NOMO-1 treated with DMSO at 0.1 percent for 48 hours (cell line): ENCODE measurements around the gene OR2A2.
"Not testable (repeated sequence)": the region's sequence is repeated elsewhere in the genome, so short reads cannot be mapped to it uniquely, and the experiment has no call there.

Experiments used
- DNase-seq: peaks from one replicate; lab custom pipeline; 2025; ENCODE audit not compliant: unreplicated experiment; lab: John Stamatoyannopoulos, UW

Gene OR2A2, protein sequence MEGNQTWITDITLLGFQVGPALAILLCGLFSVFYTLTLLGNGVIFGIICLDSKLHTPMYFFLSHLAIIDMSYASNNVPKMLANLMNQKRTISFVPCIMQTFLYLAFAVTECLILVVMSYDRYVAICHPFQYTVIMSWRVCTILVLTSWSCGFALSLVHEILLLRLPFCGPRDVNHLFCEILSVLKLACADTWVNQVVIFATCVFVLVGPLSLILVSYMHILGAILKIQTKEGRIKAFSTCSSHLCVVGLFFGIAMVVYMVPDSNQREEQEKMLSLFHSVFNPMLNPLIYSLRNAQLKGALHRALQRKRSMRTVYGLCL

DNA sequence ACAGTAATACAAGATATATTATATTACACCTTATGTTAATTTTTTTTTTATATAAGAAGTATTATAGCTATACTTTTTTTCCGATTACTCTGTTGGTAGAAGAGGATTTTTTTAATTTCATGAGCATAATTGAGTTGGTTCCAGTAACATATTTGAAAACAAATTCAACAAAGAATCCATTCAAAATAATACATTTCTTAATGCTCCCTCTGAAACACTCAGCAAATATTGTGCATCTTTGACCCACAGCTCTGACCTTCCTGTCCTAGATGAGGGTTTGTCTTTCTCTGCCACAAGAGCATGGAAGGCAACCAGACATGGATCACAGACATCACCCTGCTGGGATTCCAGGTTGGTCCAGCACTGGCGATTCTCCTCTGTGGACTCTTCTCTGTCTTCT is at the start of gene OR2A2:
OR2A2 (plus strand) TSS at position 301 of the 400 bp plus-strand sequence; CDS start at position 301, 0 bp downstream.
- DNase-seq: no peak

DNA sequence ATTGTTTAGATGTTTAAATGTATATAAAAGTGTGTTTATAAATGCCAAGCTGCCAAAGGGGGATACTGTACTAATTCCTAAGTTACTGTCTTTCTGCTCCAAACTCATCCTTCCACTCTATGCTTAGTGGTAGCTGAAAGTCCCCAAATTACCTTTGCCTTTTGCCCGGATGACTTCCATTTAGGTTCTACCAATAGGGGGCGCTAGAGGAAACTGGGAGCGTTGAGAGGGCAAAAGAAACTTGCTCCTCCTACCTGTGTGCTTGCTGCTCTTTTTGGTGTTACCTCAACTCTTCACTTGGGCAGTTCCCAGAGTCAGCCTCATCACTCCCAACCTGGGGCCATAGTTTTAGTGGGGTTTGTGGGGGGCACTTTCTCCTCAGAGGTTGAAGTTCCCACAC is 45.7 kb upstream of the OR2A2 start:
- DNase-seq: no peak

DNA sequence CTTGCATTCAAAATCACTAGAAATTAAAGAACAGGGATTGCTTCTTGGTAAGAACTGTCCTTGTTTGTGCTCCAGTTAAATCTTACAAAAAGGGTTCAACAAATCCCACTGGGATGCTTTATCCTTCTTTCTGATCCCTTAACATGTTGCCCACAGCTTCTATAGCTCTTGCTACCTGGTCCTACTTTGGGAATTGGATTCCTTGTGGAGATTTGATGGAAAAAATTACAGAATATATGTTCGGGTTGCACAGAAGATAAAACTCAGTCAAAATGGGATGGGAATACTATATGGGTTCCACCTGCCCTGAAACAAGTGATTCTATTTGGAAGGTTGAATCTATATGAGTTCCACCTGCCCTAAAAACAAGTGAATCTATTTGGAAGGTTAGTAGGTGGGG is 39.9 kb upstream of the OR2A2 start, which contains the start of gene OR2A25:
OR2A25 (plus strand) TSS at position 301 of the 400 bp plus-strand sequence. CDS start 4,409 bp downstream, outside the sequence.
- no peak for DNase-seq

DNA sequence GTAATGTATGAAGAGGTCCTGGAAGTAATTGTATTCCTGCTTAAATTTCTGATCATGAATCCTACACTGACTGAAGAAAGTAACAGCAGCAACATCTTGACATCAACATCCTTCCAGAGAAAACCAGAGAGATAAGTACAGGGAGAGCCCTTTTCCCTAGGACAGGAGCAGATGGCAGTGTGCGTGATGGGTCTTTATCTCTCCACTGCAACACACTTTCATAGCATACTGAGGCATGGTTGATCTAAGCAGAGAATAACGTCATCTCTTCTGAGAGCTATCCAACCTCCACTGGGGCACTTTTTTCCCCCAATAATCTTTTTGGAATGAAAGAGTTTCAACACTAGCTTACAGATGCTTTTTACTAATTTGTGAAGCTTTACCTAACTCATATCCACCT is 39.4 kb upstream of the OR2A2 start:
- no peak for DNase-seq

DNA sequence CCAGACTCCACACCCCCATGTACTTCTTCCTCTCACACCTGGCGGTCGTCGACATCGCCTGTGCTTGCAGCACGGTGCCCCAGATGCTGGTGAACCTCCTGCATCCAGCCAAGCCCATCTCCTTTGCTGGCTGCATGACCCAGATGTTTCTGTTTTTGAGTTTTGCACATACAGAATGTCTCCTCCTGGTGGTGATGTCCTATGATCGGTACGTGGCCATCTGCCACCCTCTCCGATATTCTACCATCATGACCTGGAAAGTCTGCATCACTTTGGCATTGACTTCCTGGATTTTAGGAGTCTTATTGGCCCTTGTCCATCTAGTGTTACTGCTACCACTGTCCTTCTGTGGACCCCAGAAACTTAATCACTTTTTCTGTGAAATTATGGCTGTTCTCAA is 35.0 kb upstream of the OR2A2 start:
- DNase-seq: no peak

DNA sequence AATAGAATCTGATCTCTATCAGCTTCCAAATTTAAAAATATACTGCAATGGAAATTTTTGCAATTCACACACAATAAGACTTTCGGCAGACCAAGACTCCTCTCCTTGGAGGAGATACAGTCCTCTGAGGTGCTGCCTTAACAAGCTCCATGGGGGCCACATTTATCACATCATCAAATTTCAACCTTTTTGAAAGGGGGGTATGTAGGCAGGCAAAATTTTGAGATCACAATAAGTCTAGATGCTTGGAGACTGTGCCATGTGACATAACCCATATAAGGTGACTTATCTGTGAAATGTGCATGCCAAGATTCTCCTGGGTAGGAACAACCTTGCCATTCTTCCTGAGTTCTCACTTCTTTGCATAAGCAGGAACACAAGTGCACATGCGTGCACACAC is 23.4 kb upstream of the OR2A2 start, which contains the start of gene OR2A12:
OR2A12 (plus strand) TSS at position 301 of the 400 bp plus-strand sequence. CDS start 8,830 bp downstream, outside the sequence.
- no peak for DNase-seq

DNA sequence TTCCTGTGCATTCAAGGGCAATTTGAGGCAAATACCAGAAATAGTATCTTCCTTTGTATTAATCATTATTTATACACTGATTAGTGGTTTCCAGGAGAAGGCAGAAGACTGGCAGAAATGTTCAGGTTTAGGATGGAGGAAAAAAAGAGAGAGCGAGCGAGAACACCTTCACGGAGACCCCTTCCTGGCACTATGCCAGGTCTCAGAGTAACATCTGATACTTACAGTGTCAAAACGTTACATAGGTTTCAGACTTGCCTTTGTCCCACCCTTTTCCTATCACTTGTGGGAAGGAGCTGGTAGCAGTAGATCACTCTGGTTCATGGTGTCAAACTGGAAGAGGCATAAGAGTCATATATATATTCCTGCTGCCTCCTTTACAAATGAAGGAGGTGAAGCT is 22.7 kb upstream of the OR2A2 start:
- no peak for DNase-seq

DNA sequence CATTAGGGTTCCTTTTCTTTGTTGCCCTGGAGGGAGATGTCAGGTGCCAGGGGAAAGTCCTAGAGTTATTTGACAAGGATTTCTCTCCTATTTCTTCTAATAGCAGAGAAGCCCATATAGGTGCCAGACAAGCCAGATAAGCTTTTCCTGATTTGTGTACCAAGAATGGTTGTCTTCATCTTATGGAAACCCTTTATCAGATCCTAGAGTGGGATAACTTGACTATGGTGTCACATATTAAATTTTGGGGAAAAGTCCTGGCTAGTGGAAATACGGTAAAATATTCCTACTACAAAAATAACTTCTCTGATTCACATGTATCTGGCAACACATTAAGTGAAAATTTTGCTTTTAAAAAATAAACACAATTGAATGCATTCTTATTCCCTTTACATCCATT is 22.2 kb upstream of the OR2A2 start:
- no peak for DNase-seq

DNA sequence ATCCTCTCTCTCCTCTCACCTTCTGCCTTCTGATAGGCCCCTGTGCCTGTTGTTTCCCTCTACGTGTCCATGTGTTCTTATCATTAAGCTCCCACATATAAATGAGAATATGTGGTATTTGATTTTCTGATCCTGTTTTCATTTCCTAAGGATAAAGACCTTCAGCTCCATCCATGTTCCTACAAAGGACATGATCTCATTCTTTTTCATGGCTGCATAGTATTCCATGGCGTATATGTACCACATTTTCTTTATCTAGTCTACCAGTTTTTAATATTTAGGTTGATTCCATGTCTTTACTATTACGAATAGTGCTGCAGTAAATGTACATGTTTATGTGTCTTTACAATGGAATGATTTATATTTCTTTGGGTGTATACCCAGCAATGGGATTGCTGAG is 18.7 kb upstream of the OR2A2 start:
- DNase-seq: no peak

DNA sequence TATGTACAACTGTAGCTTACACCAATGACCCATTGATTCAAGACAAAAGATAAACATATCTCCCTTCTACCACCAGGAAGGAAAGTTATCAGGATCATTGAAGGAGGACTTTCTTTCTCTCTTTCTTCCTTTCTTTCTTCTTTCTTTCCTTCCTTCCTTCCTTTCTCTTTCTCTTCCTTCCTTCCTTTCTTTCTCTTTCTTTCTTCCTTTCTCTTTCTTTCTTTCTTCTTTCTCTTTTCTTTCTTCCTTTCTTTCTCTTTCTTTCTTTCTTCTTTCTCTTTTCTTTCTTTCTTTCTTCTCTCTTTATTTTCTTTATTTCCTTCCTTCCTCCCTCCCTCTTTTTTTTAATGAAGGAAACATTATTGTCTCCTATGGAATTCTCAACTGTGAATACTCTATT is 10.6 kb upstream of the OR2A2 start:
- DNase-seq: no peak

DNA sequence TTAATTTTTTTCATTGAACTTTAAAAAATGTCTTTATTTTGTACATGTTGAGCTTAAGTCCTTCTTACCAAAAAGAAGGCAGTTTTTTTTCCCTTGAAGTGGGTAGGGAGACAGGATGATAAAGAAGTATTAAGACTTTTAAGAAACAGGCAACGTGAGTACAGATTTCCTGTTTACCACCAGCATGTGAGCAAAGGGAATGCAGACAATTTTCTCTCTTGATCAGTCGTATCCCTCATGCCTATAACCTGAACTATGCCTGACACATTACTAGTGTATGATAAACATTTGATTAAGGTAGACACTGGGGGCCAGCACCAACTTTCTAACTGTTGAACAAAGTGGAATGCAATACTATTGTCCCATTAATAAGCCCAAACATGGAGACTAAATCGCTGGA is 8.8 kb upstream of the OR2A2 start:
- DNase-seq: no peak

DNA sequence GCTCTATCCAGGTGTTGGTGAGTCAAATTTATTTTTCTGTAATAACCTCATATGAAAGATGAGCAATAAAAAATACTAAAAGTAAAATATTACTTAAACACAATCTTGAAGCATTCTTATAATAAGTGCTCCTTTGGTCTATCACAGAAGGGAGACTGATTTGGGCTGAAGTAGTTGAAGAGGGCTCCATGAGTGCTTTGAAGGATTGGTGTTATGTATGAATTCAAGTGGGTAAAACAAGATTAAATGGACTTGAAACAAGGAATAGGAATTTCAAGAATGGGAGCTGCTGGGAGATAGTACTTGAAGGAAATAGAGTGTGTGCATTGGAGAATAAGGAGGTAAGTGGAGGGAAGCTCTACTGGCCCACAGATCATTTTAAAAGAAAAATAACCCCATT is 7.3 kb upstream of the OR2A2 start:
- no peak for DNase-seq

DNA sequence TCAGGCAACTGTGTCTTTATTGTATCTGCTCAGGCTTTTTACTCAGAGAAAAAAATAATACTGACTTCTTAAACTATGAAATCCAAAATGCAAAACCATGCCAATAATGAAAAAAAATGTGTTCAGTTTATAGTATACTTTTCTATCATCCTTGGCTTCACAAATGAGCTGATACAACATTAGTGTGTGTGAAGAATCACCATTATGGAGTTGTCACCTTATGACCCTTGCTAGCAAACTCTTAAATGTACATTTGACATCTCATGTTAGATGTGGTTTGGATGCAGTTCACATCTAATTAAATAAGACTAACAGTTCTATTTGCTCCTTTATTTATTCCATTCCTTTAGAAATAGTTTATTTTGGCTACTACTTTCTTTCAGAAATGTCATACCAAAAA is 4.2 kb upstream of the OR2A2 start:
- DNase-seq: no peak

DNA sequence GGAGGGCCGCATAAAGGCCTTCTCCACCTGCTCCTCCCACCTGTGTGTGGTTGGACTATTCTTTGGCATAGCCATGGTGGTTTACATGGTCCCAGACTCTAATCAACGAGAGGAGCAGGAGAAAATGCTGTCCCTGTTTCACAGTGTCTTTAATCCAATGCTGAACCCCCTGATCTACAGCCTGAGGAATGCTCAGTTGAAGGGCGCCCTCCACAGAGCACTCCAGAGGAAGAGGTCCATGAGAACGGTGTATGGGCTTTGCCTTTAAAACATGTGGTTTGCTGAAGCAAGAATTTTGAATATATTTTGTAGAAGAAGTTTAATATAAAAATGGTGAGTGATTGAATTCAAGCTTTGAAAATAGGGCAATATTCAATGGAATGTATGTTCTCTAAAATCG is 889 bp downstream of the OR2A2 start:
- DNase-seq: no peak

DNA sequence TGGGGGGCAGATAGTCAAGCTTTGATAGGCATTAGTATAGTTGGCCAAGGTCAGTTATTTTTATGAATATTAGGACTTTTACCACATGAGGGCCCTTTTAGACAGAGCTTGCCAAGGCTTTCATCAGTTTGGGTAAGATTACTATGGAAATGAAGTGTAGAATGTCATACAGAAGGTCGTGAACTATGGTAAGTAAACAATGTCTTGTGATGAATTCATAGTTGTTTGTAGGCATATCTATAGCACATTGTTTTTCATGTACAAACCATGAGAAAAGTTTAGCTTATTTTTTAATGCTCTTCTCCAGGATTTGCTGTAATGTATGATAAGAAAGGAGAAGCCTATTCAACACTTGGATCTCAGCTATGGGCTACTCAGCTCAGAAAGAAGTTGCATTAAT is 4.3 kb downstream of the OR2A2 start:
- DNase-seq: no peak

DNA sequence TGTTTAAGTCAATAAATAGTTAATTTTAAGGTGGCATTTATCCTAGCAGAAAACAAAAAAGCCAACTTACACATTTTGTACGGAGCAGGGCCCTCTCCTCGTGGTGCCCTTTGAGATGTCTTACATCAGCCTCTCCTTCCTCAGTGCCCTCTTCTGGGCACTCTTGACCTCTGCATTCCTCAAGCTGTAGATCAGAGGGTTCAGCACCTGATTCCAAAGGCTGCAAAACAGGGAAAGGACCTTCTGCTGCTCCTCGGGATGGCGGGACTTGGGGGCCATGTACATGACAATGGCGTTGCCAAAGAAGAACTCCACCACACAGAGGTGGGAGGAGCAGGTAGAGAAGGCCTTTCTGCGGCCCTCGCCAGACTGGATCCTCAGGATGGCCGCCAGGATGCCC is 9.0 kb downstream of the OR2A2 start:
- DNase-seq: no peak

DNA sequence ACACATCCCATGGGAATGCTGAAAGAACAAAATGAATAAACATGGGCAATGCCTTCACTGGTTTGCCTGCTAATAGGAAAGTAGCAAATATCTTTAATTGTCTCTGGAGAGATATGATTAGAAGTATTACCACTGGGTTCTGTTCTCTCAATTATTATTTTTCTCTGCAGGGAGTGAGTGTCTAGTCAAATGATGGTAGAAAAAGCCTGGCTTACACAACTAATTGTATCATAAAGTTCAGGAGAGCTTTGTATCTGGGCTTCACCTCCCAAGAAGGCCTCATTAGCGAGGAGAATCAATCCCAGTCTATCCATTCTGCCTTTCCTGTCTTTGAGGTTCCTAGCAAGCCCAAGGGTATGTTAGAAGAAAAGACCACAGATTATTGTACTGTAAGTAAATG is 13.5 kb downstream of the OR2A2 start, which contains the start of gene OR2A14:
OR2A14 (plus strand) TSS at position 301 of the 400 bp plus-strand sequence. CDS start 5,937 bp downstream, outside the sequence.
- DNase-seq: no peak

DNA sequence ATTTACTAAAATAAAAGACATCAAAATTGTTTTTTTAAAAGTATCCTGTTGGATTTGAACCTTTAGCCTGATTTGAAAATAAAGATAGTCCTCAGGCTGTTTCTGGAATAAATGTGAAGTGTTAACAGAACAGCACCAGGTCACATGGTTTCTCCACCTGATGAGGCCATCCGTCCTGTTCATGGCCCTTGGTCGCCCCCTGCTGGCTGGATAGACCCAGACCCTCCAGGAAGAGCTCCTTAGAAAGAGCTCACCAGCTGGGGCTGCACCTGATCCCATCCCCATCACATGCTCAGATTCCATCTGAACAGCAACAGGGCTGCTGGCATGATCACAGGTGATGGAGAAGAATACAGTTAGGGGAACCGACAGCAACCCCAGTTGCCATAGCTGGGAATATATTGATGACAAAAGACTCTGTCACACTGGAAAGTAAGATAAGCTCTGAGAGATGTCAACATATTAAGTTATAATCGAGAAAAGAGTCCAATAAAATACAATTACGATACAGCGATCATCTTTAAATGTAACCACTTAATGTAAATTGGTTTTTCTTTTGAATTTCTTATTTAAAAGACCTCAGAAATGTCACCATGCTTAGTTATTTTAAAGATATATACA is 18.4 kb downstream of the OR2A2 start:
- DNase-seq: peak; percentile 9

DNA sequence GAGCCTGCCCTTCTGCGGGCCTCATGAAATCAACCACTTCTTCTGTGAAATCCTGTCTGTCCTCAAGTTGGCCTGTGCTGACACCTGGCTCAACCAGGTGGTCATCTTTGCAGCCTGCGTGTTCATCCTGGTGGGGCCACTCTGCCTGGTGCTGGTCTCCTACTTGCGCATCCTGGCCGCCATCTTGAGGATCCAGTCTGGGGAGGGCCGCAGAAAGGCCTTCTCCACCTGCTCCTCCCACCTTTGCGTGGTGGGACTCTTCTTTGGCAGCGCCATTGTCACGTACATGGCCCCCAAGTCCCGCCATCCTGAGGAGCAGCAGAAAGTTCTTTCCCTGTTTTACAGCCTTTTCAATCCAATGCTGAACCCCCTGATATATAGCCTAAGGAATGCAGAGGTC is 20.2 kb downstream of the OR2A2 start:
- DNase-seq: not testable (repeated sequence)

DNA sequence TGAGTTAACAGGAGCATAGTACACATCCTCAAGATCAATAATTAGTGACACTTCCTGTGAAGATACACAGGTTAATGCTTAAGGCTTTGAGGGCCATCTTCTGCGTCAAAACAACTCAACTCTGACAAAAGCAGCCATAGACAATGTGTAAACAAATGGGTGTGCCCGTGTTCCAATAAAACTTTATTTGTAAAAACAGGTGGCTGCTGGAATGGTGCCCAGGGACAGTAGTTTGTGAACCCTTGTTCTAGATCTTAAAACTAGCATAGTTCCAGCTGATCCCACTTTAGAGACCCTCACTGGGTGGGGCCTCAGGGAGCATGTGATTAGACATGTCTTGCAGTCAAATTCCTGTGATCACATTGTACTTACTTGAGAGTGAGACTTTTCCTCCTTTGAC is 21.3 kb downstream of the OR2A2 start:
- no peak for DNase-seq

DNA sequence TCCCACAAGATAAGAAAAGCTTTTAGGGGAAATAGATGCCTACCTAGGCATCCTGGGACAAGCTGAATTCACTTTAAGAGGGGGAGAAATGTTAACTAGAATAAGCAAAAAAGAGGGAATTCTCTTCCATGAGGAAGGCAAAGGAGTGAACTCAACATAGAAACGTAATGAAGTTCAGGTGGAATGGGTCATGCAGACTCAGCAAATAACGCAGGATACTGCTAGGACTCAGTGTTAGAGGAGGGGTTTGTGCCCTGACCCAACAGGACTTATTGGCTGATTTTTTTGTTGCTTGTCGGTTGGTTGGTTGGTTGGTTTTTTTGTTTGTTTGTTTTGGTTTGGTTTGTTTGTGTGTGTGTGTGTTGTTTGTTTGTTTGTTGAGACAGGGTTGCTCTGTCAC is 22.9 kb downstream of the OR2A2 start:
- DNase-seq: no peak

DNA sequence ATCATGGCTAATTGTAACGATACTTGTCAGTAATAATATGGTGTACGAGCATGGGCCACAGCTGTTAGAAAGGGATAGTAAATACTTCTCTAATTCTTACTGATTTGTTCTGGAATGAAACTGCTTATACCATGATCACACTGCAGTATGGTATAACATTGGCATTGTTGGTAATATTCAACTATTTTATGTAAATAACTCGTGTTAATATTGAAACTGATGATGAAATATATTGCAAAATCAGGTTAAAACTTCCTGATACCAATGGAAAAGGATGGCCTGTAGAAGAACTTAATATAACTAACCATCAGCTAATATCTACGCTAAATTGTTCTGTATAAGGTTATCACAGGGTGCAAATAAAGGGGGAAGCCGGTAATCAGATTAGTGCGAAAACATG is 23.9 kb downstream of the OR2A2 start:
- no peak for DNase-seq

DNA sequence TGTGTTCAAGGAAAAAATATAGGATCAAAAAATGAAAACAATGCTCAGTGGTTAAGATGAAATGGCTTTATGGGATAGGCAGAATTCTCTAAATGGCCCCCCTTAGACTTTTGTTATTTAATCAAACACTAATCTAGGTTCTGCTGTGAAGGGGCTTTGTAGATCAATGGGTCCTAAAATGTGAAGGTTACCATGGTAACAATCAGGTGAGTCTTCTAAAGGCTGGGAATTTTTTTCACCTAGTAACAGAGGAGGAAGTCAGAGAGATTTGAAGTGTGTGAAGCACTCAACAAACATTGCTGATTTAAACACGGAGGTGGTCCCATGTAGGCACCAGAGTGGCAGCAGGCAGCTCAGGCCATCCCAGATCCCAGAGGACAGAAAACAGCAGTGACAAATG is 24.7 kb downstream of the OR2A2 start:
- no peak for DNase-seq
